T-helper 2 cell treated with Interferon-gamma antibody and Interleukin-4, amounts not matched to agents 100 ng/mL and 5 ng/mL, for 36 hours (primary cell): ENCODE results near the gene IKBKG. TPM values are rescaled to one million over a fixed set of nuclear protein-coding genes. Genes with fewer than 3 reads are reported as not detected.
"Not testable (repeated sequence)": the region's sequence is repeated elsewhere in the genome, so short reads cannot be mapped to it uniquely, and the experiment has no call there.

Source experiments
- intact Hi-C: fragments of 100-400 bp; cut with micrococcal nuclease; formaldehyde crosslinking; loops from one replicate; pipeline ENCODE4 v1.15.1; 2023
- total RNA-seq: library from RNA; stranded (reverse); gene quantifications from 2 replicates; pipeline ENCODE4 v1.2.3, GENCODE V29; 2022

The IKBKG gene
- total RNA-seq, 1 donor from 2014 or later, result 45.1 TPM

- intact Hi-C loops, result no loop called here
Measured at GRCh38 chrX:154602766-154603437, 55.5 kb downstream of the IKBKG start.

- intact Hi-C loops, result no loop called here
Measured at GRCh38 chrX:154603438-154604430, 56.3 kb downstream of the IKBKG start.

GRCh38 chrX:154605566-154605965 is 58.1 kb downstream of the IKBKG start:
- intact Hi-C loops, result no loop called here

GRCh38 chrX:154607370-154607769 is 60.0 kb downstream of the IKBKG start:
- intact Hi-C loops, result no loop called here

GRCh38 chrX:154607976-154608375 is 60.6 kb downstream of the IKBKG start:
- intact Hi-C loops, result not testable (repeated sequence)

- intact Hi-C loops, result not testable (repeated sequence)
Measured at GRCh38 chrX:154608823-154609222, 61.4 kb downstream of the IKBKG start.

GRCh38 chrX:154611146-154611545 is 63.7 kb downstream of the IKBKG start:
- intact Hi-C loops, result not testable (repeated sequence)

- intact Hi-C loops, result not testable (repeated sequence)
Measured at GRCh38 chrX:154613586-154613985, 66.2 kb downstream of the IKBKG start.

Other genes with a start within 250 kb of the IKBKG start
- gene FLNA, start 173.0 kb upstream of the IKBKG start, total RNA-seq, result 1,245 and 1,271 TPM in 2 replicates
- gene EMD, start 168.3 kb upstream of the IKBKG start, total RNA-seq, result 56.4 and 61.3 TPM in 2 replicates
- 3,046 and 3,070 TPM in 2 replicates for gene RPL10, start 149.2 kb upstream of the IKBKG start, total RNA-seq
- gene DNASE1L1, start 138.4 kb upstream of the IKBKG start, total RNA-seq, result 21.2 and 24.8 TPM in 2 replicates
- 95.9 and 97.3 TPM in 2 replicates for gene TAFAZZIN, start 136.1 kb upstream of the IKBKG start, total RNA-seq
- 43.2 and 46.1 TPM in 2 replicates for gene ATP6AP1, start 118.9 kb upstream of the IKBKG start, total RNA-seq
- 99.0 and 102 TPM in 2 replicates for gene GDI1, start 110.5 kb upstream of the IKBKG start, total RNA-seq
- gene FAM50A, start 103.5 kb upstream of the IKBKG start, total RNA-seq, result 65.3 and 74.3 TPM in 2 replicates
- 29.0 and 29.8 TPM in 2 replicates for gene PLXNA3, start 89.3 kb upstream of the IKBKG start, total RNA-seq
- 50.6 and 52.5 TPM in 2 replicates for gene LAGE3, start 68.3 kb upstream of the IKBKG start, total RNA-seq
- gene UBL4A, start 61.0 kb upstream of the IKBKG start, total RNA-seq, result 43.7 and 47.7 TPM in 2 replicates
- gene SLC10A3, start 57.0 kb upstream of the IKBKG start, total RNA-seq, result 22.1 and 22.3 TPM in 2 replicates
- 30.5 and 32.4 TPM in 2 replicates for gene FAM3A, start 31.4 kb upstream of the IKBKG start, total RNA-seq
- 67.9 and 68.2 TPM in 2 replicates for gene G6PD, start 774 bp upstream of the IKBKG start, total RNA-seq
- not detected in 2 replicates for gene CTAG1A, start 37.5 kb downstream of the IKBKG start, total RNA-seq
- gene CTAG1B, start 71.7 kb downstream of the IKBKG start, total RNA-seq, result not detected in 2 replicates
- not detected in 2 replicates for gene CTAG2, start 106.0 kb downstream of the IKBKG start, total RNA-seq
- 8.6 and 9.4 TPM in 2 replicates for gene GAB3, start 203.5 kb downstream of the IKBKG start, total RNA-seq
- 101 and 102 TPM in 2 replicates for gene DKC1, start 215.2 kb downstream of the IKBKG start, total RNA-seq